ENCODE measurements around the gene GDNF.
"Not testable (repeated sequence)": the region's sequence is repeated elsewhere in the genome, so short reads cannot be mapped to it uniquely, and the experiment has no call there.

GDNF gene

DNA sequence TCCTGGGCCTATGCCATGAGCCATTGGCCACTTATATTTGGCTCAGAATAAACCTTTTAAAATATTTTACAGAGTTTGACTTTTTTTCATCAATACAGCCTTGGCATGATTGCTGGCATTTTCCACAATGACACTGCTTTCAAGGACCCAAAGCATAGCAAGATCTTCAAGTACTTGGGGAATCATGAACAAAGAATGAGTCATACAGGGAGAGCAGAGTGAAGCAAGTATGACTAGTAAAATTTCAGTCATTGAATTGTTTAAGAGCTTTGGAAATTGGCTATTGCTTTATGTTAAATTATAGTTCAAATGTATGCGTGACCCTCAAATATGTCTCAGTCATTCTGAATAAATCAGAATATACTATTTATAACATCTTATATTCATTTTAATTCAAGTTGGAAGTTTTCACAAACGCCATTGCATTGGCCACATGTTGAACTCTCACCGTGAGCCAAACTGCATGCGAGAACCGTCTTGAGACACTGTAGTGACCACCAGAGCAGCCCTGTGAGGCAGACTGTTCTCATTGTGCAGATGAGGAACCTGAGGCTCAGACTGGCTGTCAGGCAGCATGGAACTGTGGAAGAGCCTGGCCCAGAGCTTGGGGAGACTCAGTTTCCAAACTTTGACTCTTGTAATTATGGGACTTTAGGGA is 52.9 kb downstream of the GDNF start:
- DNase-seq (ENCODE audit: low spot score) (peak; percentile 82), FAIRE-seq (peak; percentile 97)

DNA sequence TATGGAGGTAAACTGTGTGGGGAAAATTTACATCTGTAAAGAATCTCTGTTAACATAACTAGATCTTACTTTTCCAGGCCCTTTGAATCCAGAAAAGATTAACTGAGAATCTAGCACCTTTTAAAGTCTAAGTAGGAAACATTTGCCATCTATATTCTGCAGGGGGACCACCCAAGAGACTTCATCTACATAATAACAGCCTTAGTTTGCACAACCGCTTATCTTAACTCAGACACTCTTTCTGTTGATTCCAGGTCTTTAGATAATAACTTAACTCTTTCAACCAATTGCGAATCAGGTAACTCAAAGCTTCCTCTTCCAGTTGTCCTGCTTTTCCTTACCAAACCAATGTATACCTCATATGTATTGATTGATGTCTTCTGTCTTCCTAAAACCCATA is 53.4 kb downstream of the GDNF start:
- FAIRE-seq (no peak), DNase-seq (ENCODE audit: low spot score) (no peak)

DNA sequence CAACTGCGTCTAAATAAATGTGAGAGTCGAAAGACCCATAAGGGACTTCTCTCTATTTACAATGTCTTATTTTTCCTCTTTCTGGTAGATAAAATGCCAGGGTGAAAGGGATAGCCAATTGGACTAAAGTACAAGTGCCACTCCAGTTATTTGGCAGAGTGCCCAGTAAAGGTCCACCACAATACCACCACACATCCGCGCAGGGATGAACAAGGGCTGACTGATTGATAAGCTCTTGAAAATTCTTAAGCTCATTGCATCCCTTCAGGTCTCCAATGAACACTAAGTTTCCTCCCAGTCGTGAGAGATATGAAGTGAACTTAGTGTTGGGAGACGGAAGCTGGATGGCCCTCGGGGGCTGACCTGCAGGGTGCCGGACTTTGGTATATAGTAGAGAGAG is 58.4 kb downstream of the GDNF start:
- not testable (repeated sequence) for DNase-seq (ENCODE audit: low spot score); FAIRE-seq

DNA sequence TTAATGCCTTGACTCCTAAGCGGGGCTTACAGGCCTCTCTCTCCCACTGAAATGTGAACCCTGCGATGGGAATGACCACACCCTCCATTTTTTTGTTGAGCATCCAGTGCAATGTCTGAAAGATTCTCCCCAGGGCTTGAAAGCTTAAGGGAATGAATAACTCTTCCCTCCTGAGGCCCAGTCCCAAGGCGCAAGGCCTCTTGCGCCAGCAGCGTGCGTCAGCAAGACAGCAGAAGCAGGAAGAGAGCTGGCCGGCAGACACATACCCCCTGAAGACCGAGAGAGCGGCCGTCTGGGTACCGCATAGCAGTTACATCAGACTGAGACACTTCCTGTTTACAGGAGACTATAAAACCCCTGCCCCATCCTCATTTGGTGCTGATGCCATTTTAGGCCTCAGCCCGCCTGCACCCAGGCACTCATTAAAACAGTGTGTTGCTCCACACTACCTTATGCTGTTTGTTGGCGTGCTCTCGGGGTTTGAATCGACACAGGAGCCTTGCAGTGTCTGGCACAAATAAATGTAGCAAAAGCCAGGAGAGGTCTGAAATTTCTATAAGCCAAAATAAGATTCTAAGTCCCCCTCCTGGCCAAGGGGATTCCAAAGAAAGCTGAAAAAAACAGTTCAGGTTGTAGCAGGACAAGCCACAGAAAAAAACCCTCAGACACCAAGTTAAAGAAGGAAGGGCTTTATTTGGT is 62.3 kb downstream of the GDNF start:
- DNase-seq (ENCODE audit: low spot score): no peak
- FAIRE-seq: no peak

DNA sequence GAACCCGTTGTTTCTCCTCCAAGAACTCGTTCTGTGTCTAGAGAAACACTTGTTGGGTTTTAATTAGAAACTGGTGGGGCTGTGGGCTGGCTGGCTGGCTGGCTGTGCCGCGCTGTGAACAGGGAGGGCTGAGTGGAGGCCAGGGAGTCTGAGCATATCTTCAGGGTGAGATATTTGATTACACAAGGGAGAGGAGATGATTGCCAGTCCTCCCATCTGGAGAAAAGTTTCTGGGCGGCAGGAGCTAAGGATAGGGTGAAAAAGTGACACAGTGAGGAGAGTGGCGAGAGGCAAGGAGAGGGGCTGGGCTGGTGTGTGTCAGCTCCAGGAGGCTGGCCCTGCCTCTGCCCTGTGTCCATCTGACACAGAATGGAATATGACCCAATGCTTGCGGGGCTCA is 63.0 kb downstream of the GDNF start:
- FAIRE-seq (no peak), DNase-seq (ENCODE audit: low spot score) (no peak)

DNA sequence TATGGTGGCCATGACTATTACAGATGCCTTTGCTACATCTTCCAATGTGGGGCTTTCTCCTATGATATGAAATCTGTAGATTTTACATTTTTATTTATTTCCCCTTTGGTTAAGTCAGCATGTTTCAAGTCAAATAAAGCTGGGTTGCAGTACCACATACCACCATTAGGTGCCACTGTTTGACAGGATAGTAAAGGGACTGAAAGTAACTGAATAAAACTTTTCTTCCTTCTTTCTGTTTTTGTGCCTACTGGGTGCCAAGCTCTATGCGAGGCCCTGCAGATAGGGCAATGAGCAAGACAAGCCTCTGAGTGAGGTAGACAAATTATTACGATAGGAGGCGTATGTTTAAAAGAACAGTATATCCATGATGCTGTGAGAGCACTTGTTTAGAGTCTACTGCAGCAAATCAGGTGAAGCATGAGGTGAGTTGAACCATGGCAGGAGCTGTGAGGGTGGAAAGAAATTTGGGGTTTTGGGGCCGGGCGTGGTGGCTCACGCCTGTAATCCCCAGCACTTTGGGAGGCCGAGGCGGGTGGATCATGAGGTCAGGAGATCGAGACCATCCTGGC is 64.8 kb downstream of the GDNF start:
- FAIRE-seq: peak; percentile 27

DNA sequence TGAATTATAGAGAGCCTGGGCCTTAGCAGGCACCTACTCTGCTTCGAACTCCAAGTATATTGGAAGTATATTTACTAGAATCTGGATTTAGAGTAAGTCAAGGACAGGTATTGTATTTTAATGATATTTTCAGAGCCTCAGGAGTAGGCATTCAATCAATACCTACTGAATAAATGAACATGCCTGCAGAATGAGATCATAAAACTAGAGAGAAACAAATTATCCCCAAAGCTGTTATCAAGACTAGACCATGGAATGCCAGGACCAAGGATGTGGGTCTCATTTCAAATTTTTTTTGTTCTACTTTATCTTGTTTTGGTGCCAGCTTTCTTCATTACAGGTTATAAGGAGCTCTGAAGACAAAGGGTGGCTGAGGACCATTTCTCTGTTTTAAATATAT is 66.0 kb downstream of the GDNF start:
- FAIRE-seq: no peak
- no peak for DNase-seq (ENCODE audit: low spot score)

More for the DNA sequence above, 64.8 kb downstream of the GDNF start:
- no peak for DNase-seq (ENCODE audit: low spot score)

DNA sequence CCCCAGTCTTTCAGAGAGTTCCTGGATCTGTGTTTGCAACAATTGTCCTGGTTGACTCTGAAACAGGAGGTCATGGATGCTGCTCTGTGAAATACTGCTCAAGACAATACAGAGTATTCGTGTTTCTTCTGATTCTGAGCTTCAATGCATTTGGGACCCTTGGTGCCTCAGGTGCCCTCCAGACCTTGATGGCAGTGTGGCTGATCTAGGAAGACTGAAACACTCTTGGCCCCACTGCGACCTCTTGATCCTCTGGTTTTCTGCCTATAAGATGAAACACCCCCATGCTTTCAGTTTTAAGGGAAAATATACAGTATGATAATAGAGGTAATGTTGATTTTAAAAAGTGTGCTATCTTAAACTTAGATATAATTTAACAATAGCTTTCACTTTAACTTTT is 67.6 kb downstream of the GDNF start:
- FAIRE-seq (peak; percentile 42), DNase-seq (ENCODE audit: low spot score) (no peak)

DNA sequence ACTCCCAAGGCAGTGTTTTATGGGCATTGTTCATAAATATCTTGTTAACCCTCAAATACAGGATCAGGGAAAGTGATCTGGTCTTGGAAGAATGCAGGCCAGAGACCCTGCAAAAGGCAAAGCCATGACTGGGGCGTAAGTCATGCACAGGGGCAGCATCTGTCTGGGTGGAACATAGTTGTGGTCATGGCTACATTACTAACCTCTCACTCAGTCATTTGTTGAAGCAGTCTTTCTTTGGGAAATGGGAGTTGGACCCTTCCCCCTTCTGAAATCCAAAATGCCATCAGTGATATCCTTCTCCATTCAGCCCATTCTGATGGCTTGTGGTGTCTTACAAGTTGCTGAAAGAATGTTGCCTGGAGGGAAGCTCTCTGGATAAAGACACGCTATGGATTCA is 68.1 kb downstream of the GDNF start:
- DNase-seq (ENCODE audit: low spot score): peak; percentile 100
- FAIRE-seq: peak; percentile 99

DNA sequence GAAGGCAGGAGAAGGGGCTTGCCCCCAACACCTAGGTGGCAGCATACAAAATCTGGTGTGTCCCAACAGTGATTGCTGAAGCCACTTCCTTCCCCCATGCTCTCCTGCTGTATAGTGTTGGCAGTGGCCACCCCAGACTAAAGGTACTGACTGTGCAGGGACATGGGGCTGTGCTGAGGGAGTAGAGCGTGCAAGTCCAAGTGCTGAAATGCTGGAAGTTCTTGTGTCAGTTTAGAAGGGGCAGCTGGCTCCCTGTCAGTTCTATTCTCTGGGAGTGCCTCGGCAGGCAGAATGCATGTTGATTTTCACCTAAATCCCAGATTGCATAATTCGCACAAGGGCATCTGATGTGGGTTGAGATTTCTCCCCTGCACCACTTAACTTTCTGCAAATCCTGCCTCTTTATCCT is 68.6 kb downstream of the GDNF start:
- no peak for FAIRE-seq

DNA sequence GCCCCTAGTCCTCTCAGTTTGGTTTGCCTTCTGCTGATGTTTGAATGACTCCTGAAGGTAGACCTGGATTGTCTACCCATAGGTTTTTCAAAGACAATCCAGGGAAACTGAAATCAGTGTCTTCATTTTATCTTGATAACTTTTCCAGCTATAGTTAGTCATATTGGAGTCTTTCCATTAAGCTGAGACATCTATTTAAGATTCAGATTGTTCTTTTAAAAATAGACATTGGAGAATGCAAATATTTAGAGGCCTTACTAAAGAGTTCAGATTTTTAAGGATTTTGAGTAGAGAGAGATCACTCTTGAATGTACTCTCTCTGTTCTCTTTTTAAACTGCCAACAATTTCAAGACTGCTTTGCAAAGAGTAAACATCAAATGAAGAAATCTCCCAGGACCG is 69.1 kb downstream of the GDNF start:
- FAIRE-seq: peak; percentile 42
- DNase-seq (ENCODE audit: low spot score): no peak

More for the DNA sequence above, 68.6 kb downstream of the GDNF start:
- DNase-seq (ENCODE audit: low spot score): no peak

DNA sequence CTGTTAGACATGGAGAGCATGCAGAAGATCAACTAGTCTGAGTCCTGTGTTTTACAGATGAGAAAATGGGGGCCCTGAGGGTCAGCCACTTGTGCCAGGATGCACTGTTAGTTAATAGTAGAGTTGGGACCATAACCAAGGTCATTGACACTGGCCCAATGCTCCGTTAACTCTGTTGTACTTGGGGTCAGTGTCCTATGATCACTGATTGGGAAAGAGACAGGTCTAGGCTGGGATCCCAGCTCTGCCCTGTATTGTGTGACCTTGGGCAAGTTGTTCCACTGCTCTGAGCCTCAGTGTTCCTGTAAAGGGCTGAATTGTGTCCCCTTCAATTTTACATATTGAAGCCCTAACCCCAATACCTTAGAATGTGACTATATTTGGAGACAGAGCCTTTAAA is 70.0 kb downstream of the GDNF start:
- FAIRE-seq (no peak), DNase-seq (ENCODE audit: low spot score) (no peak)

DNA sequence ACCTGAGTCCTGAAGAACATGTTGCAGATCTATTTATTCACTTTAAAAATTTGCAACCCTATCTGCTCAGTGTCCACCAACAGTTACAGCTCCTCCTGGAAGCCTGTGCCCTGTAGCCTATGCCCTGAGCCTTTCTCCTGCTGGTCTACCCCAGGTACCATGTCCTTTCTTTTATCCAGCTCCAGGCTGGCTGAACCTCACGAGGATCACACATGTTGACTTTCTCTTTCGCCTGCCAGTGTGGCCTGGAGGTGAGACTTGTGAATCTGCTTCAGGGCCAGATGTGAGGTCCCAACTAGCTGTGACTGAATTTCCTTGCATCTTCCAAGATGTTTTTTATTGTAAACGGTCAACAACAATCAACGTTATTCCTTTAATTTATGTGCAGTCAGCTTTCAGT is 70.7 kb downstream of the GDNF start:
- FAIRE-seq (no peak), DNase-seq (ENCODE audit: low spot score) (no peak)

DNA sequence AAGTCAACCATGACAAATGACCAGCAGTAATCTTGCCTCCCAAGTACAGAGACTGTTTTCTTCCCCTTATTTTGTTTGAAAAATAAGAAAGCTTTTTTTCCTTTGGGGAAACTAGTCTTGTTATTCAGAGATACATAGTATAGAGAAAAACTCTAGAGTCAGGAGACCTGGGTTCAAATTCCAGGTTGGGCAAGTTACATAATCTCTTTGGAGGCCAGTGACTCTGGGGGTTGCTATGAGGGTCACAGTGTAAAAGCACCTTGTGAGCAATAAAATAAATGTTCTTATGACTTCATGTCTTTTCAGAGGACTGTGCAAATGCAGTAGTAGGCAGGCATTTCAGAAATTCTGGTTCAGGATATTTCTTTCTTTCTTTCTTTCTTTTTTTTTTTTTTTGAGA is 71.5 kb downstream of the GDNF start:
- DNase-seq (ENCODE audit: low spot score) (no peak), FAIRE-seq (no peak)

DNA sequence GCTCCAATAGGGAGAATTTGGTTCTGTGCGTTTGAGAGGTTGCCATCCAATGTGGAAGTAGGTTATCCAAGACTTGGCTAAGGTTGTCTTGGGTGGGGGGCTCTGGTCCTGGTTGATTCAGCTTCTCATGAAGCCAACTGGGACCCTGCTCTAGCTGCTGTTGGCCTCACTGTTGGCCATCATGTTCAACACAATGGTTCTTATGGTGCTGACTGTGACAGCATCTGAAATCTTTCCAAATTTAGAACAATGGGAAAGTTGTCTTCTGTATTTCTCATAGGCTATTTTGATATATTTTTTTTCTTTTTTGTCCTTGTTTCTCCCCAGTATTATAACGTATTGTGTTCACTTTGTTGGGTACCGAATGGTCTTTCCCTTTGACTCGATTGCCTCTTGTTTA is 71.9 kb downstream of the GDNF start:
- DNase-seq (ENCODE audit: low spot score) (no peak), FAIRE-seq (no peak)

DNA sequence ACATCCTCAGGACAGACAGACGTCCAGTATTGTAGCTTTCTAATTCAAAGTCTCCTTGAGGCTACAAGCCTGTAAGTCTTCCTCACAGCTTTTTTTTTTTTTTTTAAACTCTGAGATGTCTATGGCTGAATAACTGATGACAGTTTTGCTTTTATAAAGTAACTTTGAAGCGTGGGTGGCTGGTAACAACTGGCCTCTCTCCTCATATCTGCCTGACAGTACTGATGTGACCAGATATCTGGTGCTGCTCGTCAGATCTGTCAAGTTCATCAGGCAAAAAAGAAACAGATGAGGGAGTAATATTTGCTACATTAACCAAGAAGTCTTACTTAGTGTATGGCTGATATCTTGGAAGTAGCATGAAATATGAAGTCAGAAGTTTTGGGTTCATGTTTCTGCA is 72.6 kb downstream of the GDNF start:
- FAIRE-seq: no peak
- no peak for DNase-seq (ENCODE audit: low spot score)

Measured in RCC 7860 (cell line).